ENCODE results near the gene ADRA2C. TPM values are rescaled to one million over a fixed set of nuclear protein-coding genes. Genes with fewer than 3 reads are reported as not detected.

Gene ADRA2C
- total RNA-seq, 1 experiment from 2014 or later: 23.5 TPM

GRCh38 chr4:3733195-3733594 lies 33.0 kb upstream of the ADRA2C start:
- CTCF ChIA-PET: no interaction called here
- no peaks in the 10 kb centered on the region for H3K36me3 ChIP-seq (ENCODE audit: control insufficient read depth, insufficient read depth, low read length)
- intact Hi-C loops (cut with micrococcal nuclease; ENCODE audit: unreplicated experiment) (no loop called here), in situ Hi-C loops (cut with HindIII; ENCODE audit: low pct_unique_long_range_greater_than_20kb, low sequenced_read_pairs) (no loop called here)
- POLR2A ChIA-PET: no interaction called here
- DNase-seq (ENCODE audit: low read depth, low spot score) (no peak), ATAC-seq (no peak)
- H3K27me3 ChIP-seq (ENCODE audit: control insufficient read depth, insufficient read depth, low read length): no peaks in the 10 kb centered on the region
- no TSS peak for BruUV-seq (replicated peaks)
- no peak overlapping the region for H3K27ac ChIP-seq (ENCODE audit: low read length)
- no peaks in the 10 kb centered on the region; the same call in 1 of the 2 replicates for H3K4me1 ChIP-seq (ENCODE audit: control insufficient read depth, insufficient read depth, low read length)
- TF ChIP-seq REST (IDR thresholded peaks at IDR 0.05; ENCODE audit: insufficient read depth in 1 of 2, low read depth in 2 of 2, low read length in 1 of 2) (no peak), CTCF (IDR thresholded peaks at IDR 0.05) (no peak), SIN3A (IDR thresholded peaks at IDR 0.05; ENCODE audit: borderline replicate concordance, insufficient read depth, low read depth, low read length) (no peak), TCF7L2 (IDR thresholded peaks at IDR 0.05; ENCODE audit: low read depth, low read length) (no peak), POLR2AphosphoS5 (IDR thresholded peaks at IDR 0.05; ENCODE audit: low read depth, low read length) (no peak)
- H3K4me3 ChIP-seq (ENCODE audit: low read depth in 2 of 2, low read length in 2 of 2): no peak overlapping the region
- no peaks in the 10 kb centered on the region for H3K9me3 ChIP-seq (ENCODE audit: control insufficient read depth, insufficient read depth, low read depth, low read length)

GRCh38 chr4:3735196-3735595 lies 31.0 kb upstream of the ADRA2C start:
- H3K27ac ChIP-seq (ENCODE audit: low read length): no peak overlapping the region
- TF ChIP-seq POLR2AphosphoS5 (IDR thresholded peaks at IDR 0.05; ENCODE audit: low read depth, low read length) (no peak), REST (IDR thresholded peaks at IDR 0.05; ENCODE audit: insufficient read depth in 1 of 2, low read depth in 2 of 2, low read length in 1 of 2) (no peak), TCF7L2 (IDR thresholded peaks at IDR 0.05; ENCODE audit: low read depth, low read length) (no peak), CTCF (IDR thresholded peaks at IDR 0.05) (no peak), SIN3A (IDR thresholded peaks at IDR 0.05; ENCODE audit: borderline replicate concordance, insufficient read depth, low read depth, low read length) (no peak)
- DNase-seq (ENCODE audit: low read depth, low spot score) (no peak), ATAC-seq (no peak)
- no peaks in the 10 kb centered on the region for H3K27me3 ChIP-seq (ENCODE audit: control insufficient read depth, insufficient read depth, low read length)
- BruUV-seq (replicated peaks): no TSS peak
- intact Hi-C loops (cut with micrococcal nuclease; ENCODE audit: unreplicated experiment): no loop called here
- ChIA-PET POLR2A (interaction anchor here (0.6 kb wide), 1 partner anchor 10 kb away, joined by 4 read pairs; no protein-coding TSS in a partner anchor), CTCF (no interaction called here)
- no peak overlapping the region for H3K4me3 ChIP-seq (ENCODE audit: low read depth in 2 of 2, low read length in 2 of 2)
- in situ Hi-C loops (cut with HindIII; ENCODE audit: low pct_unique_long_range_greater_than_20kb, low sequenced_read_pairs): no loop called here
- no peaks in the 10 kb centered on the region for H3K4me1 ChIP-seq (ENCODE audit: control insufficient read depth, insufficient read depth, low read length)
- no peaks in the 10 kb centered on the region for H3K9me3 ChIP-seq (ENCODE audit: control insufficient read depth, insufficient read depth, low read depth, low read length)
- H3K36me3 ChIP-seq (ENCODE audit: control insufficient read depth, insufficient read depth, low read length): no peaks in the 10 kb centered on the region

Data from Panc1 (cell line).